K562 (cell line): ENCODE results near the gene DNAJA1. TPM values are rescaled to one million over a fixed set of nuclear protein-coding genes. Genes with fewer than 3 reads are reported as not detected.

Source experiments
- CEBPB ChIP-seq: fragments of 450-650 bp; IDR thresholded peaks from 2 replicates; pipeline ENCODE4 v1.6.1; 2016; ENCODE audit warnings: missing genetic modification characterization, missing compliant biosample characterization
- E2F6 ChIP-seq, 2 experiments: IDR thresholded peaks; 2 replicates each; pipeline ENCODE4 v1.6.1; 2011; ENCODE audit warnings: borderline replicate concordance in 1 of 2, control low read depth in 1 of 2, low read depth in 1 of 2, low read length in 1 of 2, mild to moderate bottlenecking in 1 of 2, mixed read lengths in 1 of 2, moderate library complexity in 1 of 2; ENCODE audit not compliant: insufficient read depth in 1 of 2, insufficient read length in 1 of 2, poor library complexity in 1 of 2, severe bottlenecking in 1 of 2; ENCODE audit errors: extremely low read depth in 1 of 2
- ELK1 ChIP-seq: sonication (generic); formaldehyde crosslinking; IDR thresholded peaks from 2 replicates; pipeline ENCODE4 v1.8.1; 2022; ENCODE audit warnings: missing genetic modification reagents
- ESRRA ChIP-seq: fragments of 450-650 bp; IDR thresholded peaks from 2 replicates; pipeline ENCODE4 v1.6.1; 2014; ENCODE audit warnings: low read depth, mild to moderate bottlenecking, moderate library complexity, borderline replicate concordance
- HES1 ChIP-seq: fragments of 450-650 bp; IDR thresholded peaks from 2 replicates; pipeline ENCODE4 v1.6.1; 2016; ENCODE audit warnings: low read depth, mild to moderate bottlenecking, moderate library complexity
- MEIS2 ChIP-seq: fragments of 450-650 bp; IDR thresholded peaks from 2 replicates; pipeline ENCODE4 v1.6.1; 2014; ENCODE audit warnings: mild to moderate bottlenecking; ENCODE audit not compliant: partially characterized antibody
- MXI1 ChIP-seq: IDR thresholded peaks from 2 replicates; pipeline ENCODE4 v1.6.1; 2011; ENCODE audit warnings: low read depth, mild to moderate bottlenecking, improper control_type of control experiment, low read length
- PHF8 ChIP-seq: fragments of 200-600 bp; sonication (generic); IDR thresholded peaks from 2 replicates; pipeline ENCODE4 v1.6.1; 2012; ENCODE audit warnings: mixed run types, mild to moderate bottlenecking, inconsistent platforms, low read length, moderate library complexity, borderline replicate concordance
- PYGO2 ChIP-seq: fragments of 450-650 bp; IDR thresholded peaks from 2 replicates; pipeline ENCODE4 v1.6.1; 2016; ENCODE audit warnings: mild to moderate bottlenecking, missing genetic modification characterization, moderate library complexity, missing compliant biosample characterization
- SOX6 ChIP-seq: fragments of 450-650 bp; IDR thresholded peaks from 2 replicates; pipeline ENCODE4 v1.6.1; 2014; ENCODE audit warnings: mild to moderate bottlenecking
- TRIM24 ChIP-seq, 2 experiments: fragments of 450-650 bp; IDR thresholded peaks; 2 replicates each; pipeline ENCODE4 v1.6.1; 2016
- ZC3H11A ChIP-seq: IDR thresholded peaks from 2 replicates; pipeline ENCODE4 v1.6.1; 2012; ENCODE audit warnings: low read depth, low read length, improper control_type of control experiment
- polyA plus RNA-seq, 8 experiments: library from polyadenylated mRNA; depleted of rRNA in 4 of 8; stranded (reverse) in 5 of 8; unstranded in 3 of 8; fragments of >200 nt; fragmentation: Nextera tagmentation in 2 of 8; fragmentation: Illumina TruSeq in 1 of 8; extraction: Ambion mirVana in 2 of 8; extraction: Trizol in 1 of 8; gene quantifications; 2 replicates each; pipeline versions ENCODE4 v1.2.1 to v1.2.3, GENCODE V29; 2011 to 2014; ENCODE audit warnings: inconsistent platforms in 1 of 8, missing spikeins in 1 of 8
- total RNA-seq, 7 experiments: library from RNA; depleted of rRNA in 6 of 7; stranded (reverse); fragments of >200 nt in 6 of 7; fragmentation: Illumina TruSeq in 2 of 7; extraction: Trizol in 2 of 7; gene quantifications; 2 replicates each; pipeline versions ENCODE4 v1.2.1 to v1.2.3, GENCODE V29; 2011 to 2021; ENCODE audit warnings: low replicate concordance in 1 of 7
- TF ChIP-seq, protein P1 (sequence below): fragments of 450-650 bp; formaldehyde crosslinking; IDR thresholded peaks from 2 replicates; pipeline ENCODE4 v1.4.0; 2022; ENCODE audit warnings: missing genetic modification characterization
- TF ChIP-seq, protein P2 (sequence below): sonication (generic); formaldehyde crosslinking; IDR thresholded peaks from 2 replicates; pipeline ENCODE4 v1.8.0; 2022; ENCODE audit warnings: mild to moderate bottlenecking, missing genetic modification reagents, borderline replicate concordance
- TF ChIP-seq, protein P3 (sequence below): fragments of 250-450 bp; sonication (Bioruptor Pico); IDR thresholded peaks from 2 replicates; pipeline ENCODE4 v1.5.1; 2021; ENCODE audit warnings: mild to moderate bottlenecking

Gene DNAJA1
- total and polyA plus RNA-seq, 9 of the 15 experiments (the other 6 are each of a cell fraction or from before 2014, with no cell fraction given): 109 to 359 (median 175) TPM

DNA sequence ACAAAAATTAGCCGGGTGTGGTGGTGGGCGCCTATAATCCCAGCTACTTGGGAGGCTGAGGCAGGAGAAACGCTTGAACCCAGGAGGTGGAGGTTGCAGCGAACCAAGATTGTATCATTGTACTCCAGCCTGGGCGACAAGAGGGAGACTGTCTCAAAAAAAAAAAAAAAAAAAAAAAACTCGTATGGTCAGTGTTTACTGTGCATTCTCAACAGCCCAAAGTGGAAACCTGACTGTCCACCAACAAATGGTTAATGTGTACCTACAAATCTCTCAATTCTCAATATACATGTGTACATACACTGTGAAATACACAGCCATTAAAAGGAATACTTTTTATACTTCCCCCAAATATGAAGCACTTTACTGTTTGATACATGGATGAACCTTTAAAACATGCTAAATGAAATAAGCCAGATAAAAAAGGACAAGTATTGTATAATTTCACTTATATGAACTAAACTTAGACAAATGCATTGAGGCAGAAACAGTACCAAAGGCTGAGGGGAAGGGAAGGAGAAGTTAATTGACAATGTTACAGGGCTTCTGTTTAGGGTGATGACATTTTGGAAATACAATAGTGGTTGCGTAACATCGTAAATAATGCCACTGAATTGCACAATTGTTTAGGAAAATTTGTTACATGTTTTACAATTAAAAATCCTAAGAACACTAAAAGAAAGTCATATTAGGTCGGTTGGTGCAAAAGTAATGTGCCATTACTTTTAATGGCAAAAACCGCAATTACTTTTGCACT is 16.5 kb downstream of the DNAJA1 start (continued):
- TF ChIP-seq, protein P1, sequence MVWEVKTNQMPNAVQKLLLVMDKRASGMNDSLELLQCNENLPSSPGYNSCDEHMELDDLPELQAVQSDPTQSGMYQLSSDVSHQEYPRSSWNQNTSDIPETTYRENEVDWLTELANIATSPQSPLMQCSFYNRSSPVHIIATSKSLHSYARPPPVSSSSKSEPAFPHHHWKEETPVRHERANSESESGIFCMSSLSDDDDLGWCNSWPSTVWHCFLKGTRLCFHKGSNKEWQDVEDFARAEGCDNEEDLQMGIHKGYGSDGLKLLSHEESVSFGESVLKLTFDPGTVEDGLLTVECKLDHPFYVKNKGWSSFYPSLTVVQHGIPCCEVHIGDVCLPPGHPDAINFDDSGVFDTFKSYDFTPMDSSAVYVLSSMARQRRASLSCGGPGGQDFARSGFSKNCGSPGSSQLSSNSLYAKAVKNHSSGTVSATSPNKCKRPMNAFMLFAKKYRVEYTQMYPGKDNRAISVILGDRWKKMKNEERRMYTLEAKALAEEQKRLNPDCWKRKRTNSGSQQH (CRISPR knock-in tag): no peak
- TF ChIP-seq SOX6 (0 out of 2 replicates have a peak, but pooled peaks have one; percentile 57), PHF8 (no peak), MEIS2 (peak; percentile 65), TRIM24 (IDR thresholded peaks at IDR 0.05) (peak; percentile 41 to 78; a peak in 2 of 4 replicates), ELK1 (CRISPR knock-in tag) (no peak), HES1 (no peak), MXI1 (no peak), CEBPB (tag) (peak; percentile 98), PYGO2 (tag) (no peak), ESRRA (no peak), E2F6 (IDR thresholded peaks at IDR 0.05; ENCODE audit: borderline replicate concordance in 1 of 2, extremely low read depth in 1 of 2, insufficient read depth in 1 of 2, insufficient read length in 1 of 2, low read depth in 1 of 2, low read length in 1 of 2, poor library complexity in 1 of 2, severe bottlenecking in 1 of 2) (no peak), ZC3H11A (no peak)
- TF ChIP-seq, protein P2, sequence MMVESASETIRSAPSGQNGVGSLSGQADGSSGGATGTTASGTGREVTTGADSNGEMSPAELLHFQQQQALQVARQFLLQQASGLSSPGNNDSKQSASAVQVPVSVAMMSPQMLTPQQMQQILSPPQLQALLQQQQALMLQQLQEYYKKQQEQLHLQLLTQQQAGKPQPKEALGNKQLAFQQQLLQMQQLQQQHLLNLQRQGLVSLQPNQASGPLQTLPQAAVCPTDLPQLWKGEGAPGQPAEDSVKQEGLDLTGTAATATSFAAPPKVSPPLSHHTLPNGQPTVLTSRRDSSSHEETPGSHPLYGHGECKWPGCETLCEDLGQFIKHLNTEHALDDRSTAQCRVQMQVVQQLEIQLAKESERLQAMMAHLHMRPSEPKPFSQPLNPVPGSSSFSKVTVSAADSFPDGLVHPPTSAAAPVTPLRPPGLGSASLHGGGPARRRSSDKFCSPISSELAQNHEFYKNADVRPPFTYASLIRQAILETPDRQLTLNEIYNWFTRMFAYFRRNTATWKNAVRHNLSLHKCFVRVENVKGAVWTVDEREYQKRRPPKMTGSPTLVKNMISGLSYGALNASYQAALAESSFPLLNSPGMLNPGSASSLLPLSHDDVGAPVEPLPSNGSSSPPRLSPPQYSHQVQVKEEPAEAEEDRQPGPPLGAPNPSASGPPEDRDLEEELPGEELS (CRISPR knock-in tag): no peak
- TF ChIP-seq, protein P3, sequence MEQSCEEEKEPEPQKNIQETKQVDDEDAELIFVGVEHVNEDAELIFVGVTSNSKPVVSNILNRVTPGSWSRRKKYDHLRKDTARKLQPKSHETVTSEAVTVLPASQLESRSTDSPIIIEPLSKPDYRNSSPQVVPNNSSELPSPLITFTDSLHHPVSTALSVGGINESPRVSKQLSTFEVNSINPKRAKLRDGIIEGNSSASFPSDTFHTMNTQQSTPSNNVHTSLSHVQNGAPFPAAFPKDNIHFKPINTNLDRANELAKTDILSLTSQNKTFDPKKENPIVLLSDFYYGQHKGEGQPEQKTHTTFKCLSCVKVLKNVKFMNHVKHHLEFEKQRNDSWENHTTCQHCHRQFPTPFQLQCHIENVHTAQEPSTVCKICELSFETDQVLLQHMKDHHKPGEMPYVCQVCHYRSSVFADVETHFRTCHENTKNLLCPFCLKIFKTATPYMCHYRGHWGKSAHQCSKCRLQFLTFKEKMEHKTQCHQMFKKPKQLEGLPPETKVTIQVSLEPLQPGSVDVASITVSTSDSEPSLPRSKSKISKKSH (CRISPR knock-in tag): no peak
